ENCODE results near the gene STRA6. TPM values are rescaled to one million over a fixed set of nuclear protein-coding genes. Genes with fewer than 3 reads are reported as not detected.

Gene STRA6
- total RNA-seq, 4 donors from 2014 or later, result 0.13 to 0.83 (median 0.47) TPM

GRCh38 chr15:74138642-74139041 lies 63.9 kb downstream of the STRA6 start:
- Histone ChIP-seq H3K9me3 (no peaks in the 10 kb centered on the region), H3K36me3 (no peaks in the 10 kb centered on the region), H3K27ac (replicated peaks in 1 of 4) (no peak overlapping the region), H3K4me1 (peaks cover 31 to 41% (median 40%) of the 10 kb centered on the region in 4 donors), H3K4me3 (no peak overlapping the region), H3K27me3 (peaks cover 0 to 62% (median 27%) of the 10 kb centered on the region in 4 donors)
- TF ChIP-seq POLR2AphosphoS5 (IDR thresholded peaks at IDR 0.05), result no peak
- no peak for TF ChIP-seq CTCF (IDR thresholded peaks at IDR 0.05)
- no peak for TF ChIP-seq POLR2A (IDR thresholded peaks at IDR 0.05; ENCODE audit: low read depth)
- TF ChIP-seq EP300 (IDR thresholded peaks at IDR 0.05), result no peak
- 79% methylated on average over 4 of the region's 4 CpGs for WGBS
- intact Hi-C loops (cut with DNase I), result no loop called here
- no peak for DNase-seq (ENCODE audit: extremely low spot score)

- WGBS, result 59% methylated on average over 2 of the region's 2 CpGs
- H3K4me1 ChIP-seq, result peaks cover 35 to 52% (median 46%) of the 10 kb centered on the region in 4 donors
- intact Hi-C loops (cut with DNase I), result no loop called here
These were observed 65.1 kb downstream of the STRA6 start for GRCh38 chr15:74137537-74137894.

GRCh38 chr15:74136814-74137536 lies 65.6 kb downstream of the STRA6 start:
- peaks cover 35 to 54% (median 47%) of the 10 kb centered on the region in 4 donors for H3K4me1 ChIP-seq
- H3K9me3 ChIP-seq, result no peaks in the 10 kb centered on the region
- TF ChIP-seq POLR2A (IDR thresholded peaks at IDR 0.05; ENCODE audit: low read depth), result no peak
- no peak for TF ChIP-seq POLR2AphosphoS5 (IDR thresholded peaks at IDR 0.05)
- no peak for TF ChIP-seq CTCF (IDR thresholded peaks at IDR 0.05)
- no peak for TF ChIP-seq EP300 (IDR thresholded peaks at IDR 0.05)
- WGBS, result 28% methylated on average over 17 of the region's 18 CpGs
- DNase-seq (ENCODE audit: extremely low spot score), result no peak
- no peaks in the 10 kb centered on the region for H3K36me3 ChIP-seq
- peaks cover 0 to 79% (median 42%) of the 10 kb centered on the region in 4 donors for H3K27me3 ChIP-seq
- peak overlapping the region; percentile 44 to 81 (median 74) for H3K27ac ChIP-seq (replicated peaks in 1 of 4)
- H3K4me3 ChIP-seq, result peak overlapping the region; percentile 45 to 67 (median 58)
- intact Hi-C loops (cut with DNase I), result no loop called here

More at GRCh38 chr15:74137537-74137894, 65.1 kb downstream of the STRA6 start:
- Histone ChIP-seq H3K27me3 (peaks cover 0 to 73% (median 37%) of the 10 kb centered on the region in 4 donors), H3K4me3 (no peak overlapping the region), H3K36me3 (no peaks in the 10 kb centered on the region), H3K27ac (replicated peaks in 1 of 4) (peak overlapping the region in 2 of 4 donors; percentile 73 to 81), H3K9me3 (no peaks in the 10 kb centered on the region)
- DNase-seq (ENCODE audit: extremely low spot score), result no peak
- TF ChIP-seq EP300 (IDR thresholded peaks at IDR 0.05), result no peak
- TF ChIP-seq POLR2A (IDR thresholded peaks at IDR 0.05; ENCODE audit: low read depth), result no peak
- no peak for TF ChIP-seq CTCF (IDR thresholded peaks at IDR 0.05)
- no peak for TF ChIP-seq POLR2AphosphoS5 (IDR thresholded peaks at IDR 0.05)

- DNase-seq (ENCODE audit: extremely low spot score), result no peak
- intact Hi-C loops (cut with DNase I), result no loop called here
- H3K36me3 ChIP-seq, result no peaks in the 10 kb centered on the region
- H3K4me3 ChIP-seq, result peak overlapping the region; percentile 45 to 67 (median 58)
- 4% methylated on average over 19 of the region's 26 CpGs for WGBS
- H3K4me1 ChIP-seq, result peaks cover 35 to 55% (median 47%) of the 10 kb centered on the region in 4 donors
- peak overlapping the region; percentile 44 to 81 (median 74) for H3K27ac ChIP-seq (replicated peaks in 1 of 4)
- TF ChIP-seq POLR2AphosphoS5 (IDR thresholded peaks at IDR 0.05), result no peak
- no peak for TF ChIP-seq EP300 (IDR thresholded peaks at IDR 0.05)
- no peak for TF ChIP-seq POLR2A (IDR thresholded peaks at IDR 0.05; ENCODE audit: low read depth)
- H3K27me3 ChIP-seq, result peaks cover 0 to 84% (median 46%) of the 10 kb centered on the region in 4 donors
- no peaks in the 10 kb centered on the region for H3K9me3 ChIP-seq
These were observed 66.1 kb downstream of the STRA6 start for GRCh38 chr15:74136540-74136813.

- Histone ChIP-seq H3K4me1 (peaks cover 44 to 69% (median 60%) of the 10 kb centered on the region in 4 donors), H3K27ac (replicated peaks in 1 of 4) (peak overlapping the region in 2 of 4 donors; percentile 44 to 81), H3K9me3 (no peaks in the 10 kb centered on the region), H3K4me3 (peak overlapping the region in 2 of 4 donors; percentile 45 to 67), H3K36me3 (no peaks in the 10 kb centered on the region), H3K27me3 (peaks cover 0 to 97% (median 59%) of the 10 kb centered on the region in 4 donors)
- WGBS, result 46% methylated on average over 27 of the region's 27 CpGs
- DNase-seq (ENCODE audit: extremely low spot score), result no peak
- intact Hi-C loops (cut with DNase I), result no loop called here
- TF ChIP-seq EP300 (IDR thresholded peaks at IDR 0.05), result no peak
- TF ChIP-seq CTCF (IDR thresholded peaks at IDR 0.05), result no peak
- no peak for TF ChIP-seq POLR2A (IDR thresholded peaks at IDR 0.05; ENCODE audit: low read depth)
- TF ChIP-seq POLR2AphosphoS5 (IDR thresholded peaks at IDR 0.05), result no peak
These were observed 67.5 kb downstream of the STRA6 start for GRCh38 chr15:74135041-74135565.

Measured in esophagus muscularis mucosa (tissue), 4 donors.